NCI-H524 treated with DMSO at 0.1 percent for 48 hours (cell line): ENCODE measurements around the gene ITPR1.
"Not testable (repeated sequence)": the region's sequence is repeated elsewhere in the genome, so short reads cannot be mapped to it uniquely, and the experiment has no call there.

Experiments
- DNase-seq: peaks from one replicate; lab custom pipeline; 2025; lab: John Stamatoyannopoulos, UW

The ITPR1 gene

GRCh38 chr3:4493014-4493940, at the start of gene ITPR1:
Gene ITPR1, plus strand, starts transcription at chr3:4493348. Its CDS starts 23,144 bp downstream, at chr3:4516492.
- peak; percentile 88 for DNase-seq

GRCh38 chr3:4447295-4447999, 45.7 kb upstream of the ITPR1 start:
- no peak for DNase-seq

- DNase-seq: no peak
Measured at GRCh38 chr3:4448187-4448586, 45.0 kb upstream of the ITPR1 start.

GRCh38 chr3:4449043-4449805, 43.9 kb upstream of the ITPR1 start:
- DNase-seq: no peak

GRCh38 chr3:4454142-4454541, 39.0 kb upstream of the ITPR1 start:
- no peak for DNase-seq

- not testable (repeated sequence) for DNase-seq
Measured at GRCh38 chr3:4456780-4457179, 36.4 kb upstream of the ITPR1 start.

- DNase-seq: no peak
Measured at GRCh38 chr3:4458961-4459360, 34.2 kb upstream of the ITPR1 start.

- no peak for DNase-seq
Measured at GRCh38 chr3:4460334-4460733, 32.8 kb upstream of the ITPR1 start.

- DNase-seq: no peak
Measured at GRCh38 chr3:4461468-4462090, 31.6 kb upstream of the ITPR1 start.

- no peak for DNase-seq
Measured at GRCh38 chr3:4462369-4463040, 30.6 kb upstream of the ITPR1 start.

- DNase-seq: no peak
Measured at GRCh38 chr3:4464576-4464975, 28.6 kb upstream of the ITPR1 start.

GRCh38 chr3:4466741-4467521, 26.2 kb upstream of the ITPR1 start, which contains the start of gene SUMF1:
Gene SUMF1, minus strand, starts transcription at chr3:4467269. Its CDS starts 24 bp downstream, at chr3:4467245.
- peak; percentile 5 for DNase-seq

GRCh38 chr3:4467522-4467867, 25.7 kb upstream of the ITPR1 start:
- DNase-seq: no peak

GRCh38 chr3:4471907-4472306, 21.2 kb upstream of the ITPR1 start:
- no peak for DNase-seq

- no peak for DNase-seq
Measured at GRCh38 chr3:4472312-4472711, 20.8 kb upstream of the ITPR1 start.

GRCh38 chr3:4472766-4473165, 20.4 kb upstream of the ITPR1 start:
- DNase-seq: no peak

- no peak for DNase-seq
Measured at GRCh38 chr3:4474683-4475490, 18.3 kb upstream of the ITPR1 start.

- DNase-seq: no peak
Measured at GRCh38 chr3:4475804-4476203, 17.3 kb upstream of the ITPR1 start.

GRCh38 chr3:4476496-4476895, 16.7 kb upstream of the ITPR1 start:
- DNase-seq: no peak

GRCh38 chr3:4478261-4478660, 14.9 kb upstream of the ITPR1 start:
- DNase-seq: no peak
